ENCODE measurements around the gene FRAS1. TPM values are rescaled to one million over a fixed set of nuclear protein-coding genes. Genes with fewer than 3 reads are reported as not detected.
A peak's percentile ranks its signal among the peaks of the same experiment; 100 is the strongest.
"Not testable (repeated sequence)": the region's sequence is repeated elsewhere in the genome, so short reads cannot be mapped to it uniquely, and the experiment has no call there.

FRAS1 gene
- total RNA-seq, 1 donor from 2014 or later = 2.5 TPM

GRCh38 chr4:78226279-78226678 is 169.2 kb downstream of the FRAS1 start:
- no peak for ATAC-seq (ENCODE audit: poor library complexity)
- intact Hi-C loops (cut with DNase I) = no loop called here
- no peak for DNase-seq

GRCh38 chr4:78227411-78228057 is 170.4 kb downstream of the FRAS1 start:
- no peak for ATAC-seq (ENCODE audit: poor library complexity)
- intact Hi-C loops (cut with DNase I) = no loop called here
- no peak for DNase-seq

GRCh38 chr4:78235800-78236199 is 178.7 kb downstream of the FRAS1 start:
- DNase-seq (no peak), ATAC-seq (ENCODE audit: poor library complexity) (no peak)
- intact Hi-C loops (cut with DNase I) = no loop called here

- DNase-seq (no peak), ATAC-seq (ENCODE audit: poor library complexity) (no peak)
- intact Hi-C loops (cut with DNase I) = no loop called here
Measured at GRCh38 chr4:78237360-78237759, 180.2 kb downstream of the FRAS1 start.

GRCh38 chr4:78242071-78242470 is 184.9 kb downstream of the FRAS1 start:
- intact Hi-C loops (cut with DNase I) = no loop called here
- ATAC-seq (ENCODE audit: poor library complexity) = no peak
- DNase-seq = no peak

GRCh38 chr4:78244705-78245485 is 187.8 kb downstream of the FRAS1 start:
- intact Hi-C loops (cut with DNase I) = no loop called here
- DNase-seq = no peak
- ATAC-seq (ENCODE audit: poor library complexity) = no peak

GRCh38 chr4:78247536-78248285 is 190.6 kb downstream of the FRAS1 start:
- intact Hi-C loops (cut with DNase I) = no loop called here
- ATAC-seq (ENCODE audit: poor library complexity) = no peak
- no peak for DNase-seq

GRCh38 chr4:78250500-78250899 is 193.4 kb downstream of the FRAS1 start:
- intact Hi-C loops (cut with DNase I) = no loop called here
- ATAC-seq (ENCODE audit: poor library complexity) (no peak), DNase-seq (no peak)

- intact Hi-C loops (cut with DNase I); ATAC-seq (ENCODE audit: poor library complexity): not testable (repeated sequence)
Measured at GRCh38 chr4:78252773-78253172, 195.7 kb downstream of the FRAS1 start.

GRCh38 chr4:78254893-78255292 is 197.8 kb downstream of the FRAS1 start:
- no peak for ATAC-seq (ENCODE audit: poor library complexity)
- intact Hi-C loops (cut with DNase I) = no loop called here
- no peak for DNase-seq

More at GRCh38 chr4:78252773-78253172, 195.7 kb downstream of the FRAS1 start:
- DNase-seq = not testable (repeated sequence)

GRCh38 chr4:78265006-78265405 is 207.9 kb downstream of the FRAS1 start:
- ATAC-seq (ENCODE audit: poor library complexity) = no peak
- intact Hi-C loops (cut with DNase I) = no loop called here
- DNase-seq = no peak

- DNase-seq (no peak), ATAC-seq (ENCODE audit: poor library complexity) (no peak)
- intact Hi-C loops (cut with DNase I) = no loop called here
Measured at GRCh38 chr4:78267790-78268189, 210.7 kb downstream of the FRAS1 start.

GRCh38 chr4:78268597-78268996 is 211.5 kb downstream of the FRAS1 start:
- intact Hi-C loops (cut with DNase I) = no loop called here
- ATAC-seq (ENCODE audit: poor library complexity) = peak; percentile 43
- DNase-seq = no peak

GRCh38 chr4:78275450-78275849 is 218.3 kb downstream of the FRAS1 start:
- ATAC-seq (ENCODE audit: poor library complexity); intact Hi-C loops (cut with DNase I); DNase-seq: not testable (repeated sequence)

- ATAC-seq (ENCODE audit: poor library complexity) = no peak
- no peak for DNase-seq
- intact Hi-C loops (cut with DNase I) = no loop called here
Measured at GRCh38 chr4:78286281-78286680, 229.2 kb downstream of the FRAS1 start.

GRCh38 chr4:78288327-78288726 is 231.2 kb downstream of the FRAS1 start:
- no peak for ATAC-seq (ENCODE audit: poor library complexity)
- intact Hi-C loops (cut with DNase I) = no loop called here
- no peak for DNase-seq

GRCh38 chr4:78291277-78291676 is 234.2 kb downstream of the FRAS1 start:
- ATAC-seq (ENCODE audit: poor library complexity) (no peak), DNase-seq (no peak)
- intact Hi-C loops (cut with DNase I) = no loop called here

GRCh38 chr4:78292341-78292740 is 235.2 kb downstream of the FRAS1 start:
- intact Hi-C loops (cut with DNase I) = no loop called here
- DNase-seq (no peak), ATAC-seq (ENCODE audit: poor library complexity) (no peak)

GRCh38 chr4:78292856-78293255 is 235.7 kb downstream of the FRAS1 start:
- ATAC-seq (ENCODE audit: poor library complexity) = no peak
- DNase-seq = no peak
- intact Hi-C loops (cut with DNase I) = no loop called here

- no peak for ATAC-seq (ENCODE audit: poor library complexity)
- DNase-seq = no peak
- intact Hi-C loops (cut with DNase I) = no loop called here
Measured at GRCh38 chr4:78293348-78293747, 236.2 kb downstream of the FRAS1 start.

Measured in Right ventricle myocardium superior (tissue), 1 donor.